B cell (primary cell): ENCODE measurements around the gene CYB5D1. TPM values are rescaled to one million over a fixed set of nuclear protein-coding genes. Genes with fewer than 3 reads are reported as not detected.

Experiments
- ATAC-seq: fragments of 200-7000 bp; cut with Tn5 transposase; one replicate; pipeline ENCODE4 v1.10.0; 2021; ENCODE audit warnings: low read depth, mild to moderate bottlenecking, moderate number of reproducible peaks, moderate library complexity
- CTCF ChIA-PET: fragments of 350-600 bp; sonication (Branson Sonifier 250); formaldehyde crosslinking; loops from one replicate; lab custom pipeline; 2021; ENCODE audit warnings: antibody characterized with exemption, inconsistent platforms; lab: Charles Lee
- POLR2A ChIA-PET: fragments of 350-600 bp; sonication (Branson Sonifier 250); formaldehyde crosslinking; loops from one replicate; lab custom pipeline; 2021; ENCODE audit warnings: antibody characterized with exemption; lab: Charles Lee
- DNase-seq: peaks from one replicate; pipeline ENCODE4 v3.0.0; 2013
- H2AFZ ChIP-seq: 2 replicates; pipeline ENCODE4 v1.6.1; 2012; ENCODE audit warnings: mild to moderate bottlenecking, low read depth, low read length; ENCODE audit not compliant: insufficient read depth, poor library complexity, severe bottlenecking
- H3K27ac ChIP-seq, 2 donors: 1 replicate in 1 of 2; 2 replicates in 1 of 2; pipeline ENCODE4 v1.5.1; 2012 to 2013; ENCODE audit warnings: low read length in 2 of 2, mild to moderate bottlenecking in 2 of 2, moderate library complexity in 1 of 2
- H3K27me3 ChIP-seq, 4 experiments: fragments of 200-600 bp in 1 of 4; sonication (generic) in 1 of 4; replicated peaks in 1 of 4; 1 replicate in 2 of 4; 2 replicates in 2 of 4; pipeline versions ENCODE4 v1.6.1 to v1.7.0; 2013 to 2016; ENCODE audit warnings: low read length in 3 of 4, mild to moderate bottlenecking in 2 of 4, mixed read lengths in 1 of 4, moderate library complexity in 1 of 4; ENCODE audit not compliant: insufficient read depth in 4 of 4, control insufficient read depth in 3 of 4; ENCODE audit errors: control extremely low read depth in 1 of 4
- H3K36me3 ChIP-seq, 2 experiments: replicated peaks in 1 of 2; 1 replicate in 1 of 2; 2 replicates in 1 of 2; pipeline versions ENCODE4 v1.6.1 to v1.7.1; 2013; ENCODE audit warnings: low read length in 1 of 2; ENCODE audit not compliant: insufficient read depth in 2 of 2, control insufficient read depth in 1 of 2; ENCODE audit errors: control extremely low read depth in 1 of 2, extremely low read depth in 1 of 2
- H3K4me1 ChIP-seq, 2 donors: fragments of 200-600 bp in 1 of 2; sonication (generic) in 1 of 2; 1 replicate in 1 of 2; 2 replicates in 1 of 2; pipeline versions ENCODE4 v1.5.1 to v1.6.1; 2013 to 2017; ENCODE audit warnings: low read length in 2 of 2; ENCODE audit not compliant: control insufficient read depth in 2 of 2, insufficient read depth in 2 of 2
- H3K4me2 ChIP-seq: replicated peaks from 2 replicates; pipeline ENCODE3; 2012; ENCODE audit warnings: mild to moderate bottlenecking, low read depth, low read length; ENCODE audit not compliant: poor library complexity, severe bottlenecking
- H3K4me3 ChIP-seq, 5 experiments: fragments of 200-600 bp in 1 of 5; sonication (generic) in 1 of 5; 1 replicate in 3 of 5; 2 replicates in 2 of 5; pipeline versions ENCODE4 v1.5.1 to v1.7.0; 2011 to 2016; ENCODE audit warnings: low read length in 4 of 5, mild to moderate bottlenecking in 4 of 5, low read depth in 2 of 5, control low read depth in 1 of 5, moderate library complexity in 1 of 5; ENCODE audit not compliant: insufficient read depth in 1 of 5; ENCODE audit errors: control extremely low read depth in 1 of 5, extremely low read depth in 1 of 5
- H3K79me2 ChIP-seq: fragments of 200-600 bp; sonication (generic); one replicate; pipeline ENCODE4 v1.6.0; 2016; ENCODE audit warnings: low read length; ENCODE audit not compliant: control insufficient read depth, insufficient read depth
- H3K9ac ChIP-seq: fragments of 200-600 bp; sonication (generic); 2 replicates; pipeline ENCODE4 v1.6.1; 2017; ENCODE audit warnings: mild to moderate bottlenecking, low read length, moderate library complexity
- H3K9me3 ChIP-seq, 3 donors: one replicate each; pipeline versions ENCODE4 v1.6.1 to v1.7.1; 2013; ENCODE audit warnings: low read length in 2 of 3; ENCODE audit not compliant: control insufficient read depth in 2 of 3, insufficient read depth in 1 of 3; ENCODE audit errors: control extremely low read depth in 1 of 3
- H4K20me1 ChIP-seq: 2 replicates; pipeline ENCODE4 v1.6.0; 2012; ENCODE audit warnings: mild to moderate bottlenecking, low read length; ENCODE audit not compliant: insufficient read depth, control insufficient read depth, poor library complexity, severe bottlenecking
- H3K27ac Mint-ChIP-seq: one replicate; pipeline ENCODE4 v1.8.0; 2021; ENCODE audit warnings: mixed read lengths
- H3K27me3 Mint-ChIP-seq: one replicate; pipeline ENCODE4 v1.8.0; 2021; ENCODE audit warnings: mixed read lengths
- H3K4me1 Mint-ChIP-seq: one replicate; pipeline ENCODE4 v1.8.0; 2021; ENCODE audit warnings: mixed read lengths
- H3K4me3 Mint-ChIP-seq: one replicate; pipeline ENCODE4 v1.8.0; 2021; ENCODE audit warnings: mixed read lengths
- H3K9me3 Mint-ChIP-seq: one replicate; pipeline ENCODE4 v1.8.0; 2022; ENCODE audit warnings: mixed read lengths; ENCODE audit not compliant: insufficient read depth
- EZH2 ChIP-seq: IDR thresholded peaks from 2 replicates; pipeline ENCODE4 v1.6.1; 2012; ENCODE audit warnings: borderline replicate concordance, low read depth, mild to moderate bottlenecking, moderate library complexity, low read length; ENCODE audit not compliant: insufficient read depth, poor library complexity, severe bottlenecking
- WGBS: methylation state at CpG from one replicate; pipeline ENCODE4 v1.1.5; 2013; ENCODE audit warnings: missing lambda C conversion rate; ENCODE audit not compliant: insufficient coverage; 5-methylcytosine and 5-hydroxymethylcytosine counted together
- intact Hi-C: fragments of 100-400 bp; cut with micrococcal nuclease; formaldehyde crosslinking; loops from one replicate; pipeline ENCODE4 v1.10.0; 2022
- polyA plus RNA-seq: library from polyadenylated mRNA; depleted of rRNA; stranded (reverse); fragments of >200 nt; gene quantifications from 2 replicates; pipeline ENCODE4 v1.2.3, GENCODE V29; 2012
- total RNA-seq, 2 donors: library from RNA; stranded (reverse); fragments of 120-200 nt in 1 of 2; gene quantifications; 1 replicate in 1 of 2; 2 replicates in 1 of 2; pipeline versions ENCODE4 v1.2.3 to v1.2.4, GENCODE V29; 2013 to 2022
- TF ChIP-seq, protein P1 (sequence below): fragments of 200-600 bp; IDR thresholded peaks from one replicate; pipeline ENCODE4 v1.8.0; 2022; ENCODE audit warnings: antibody characterized with exemption, mild to moderate bottlenecking

CYB5D1 gene
- total and polyA plus RNA-seq, 2 donors (not counting 1 experiment from before 2014, with no cell fraction given): 6.3 to 10.2 TPM

DNA sequence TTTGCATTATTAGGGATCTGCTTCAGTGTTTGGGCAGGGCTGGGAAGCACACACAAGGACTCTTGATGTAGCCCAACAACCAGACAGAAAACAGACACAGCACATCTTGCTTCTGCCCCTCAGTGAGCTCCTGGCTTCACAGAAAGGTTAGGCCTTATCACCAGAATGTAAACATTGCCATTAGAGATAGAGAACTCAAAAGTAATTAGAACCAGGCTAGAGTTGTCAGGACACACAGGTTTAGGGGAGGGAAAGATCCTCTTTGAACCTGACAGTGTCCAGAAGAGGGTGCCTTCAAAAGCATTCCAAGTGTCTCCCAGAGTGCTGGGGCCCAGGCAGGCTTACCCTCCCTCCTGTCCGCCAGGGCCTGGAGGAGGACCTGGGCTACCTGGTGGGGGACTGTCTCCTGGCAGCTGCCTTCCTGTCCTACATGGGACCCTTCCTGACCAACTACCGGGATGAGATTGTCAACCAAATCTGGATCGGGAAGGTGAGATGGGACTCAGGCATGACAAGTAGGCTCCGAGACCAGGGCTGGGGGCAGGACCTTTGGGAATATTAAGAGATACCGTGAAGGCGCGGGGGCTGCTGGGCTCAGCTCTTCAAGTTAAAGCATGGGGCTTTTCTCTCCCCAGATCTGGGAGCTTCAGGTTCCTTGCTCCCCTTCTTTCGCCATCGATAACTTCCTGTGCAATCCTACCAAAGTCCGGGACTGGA, 40.7 kb upstream of the CYB5D1 start:
- H3K27me3 Mint-ChIP-seq: peaks cover 9% of the 10 kb centered on the region
- Histone ChIP-seq H3K27ac (no peak overlapping the region), H3K4me2 (no peak overlapping the region), H3K4me3 (no peak overlapping the region), H3K9ac (no peak overlapping the region), H3K4me1 (no peaks in the 10 kb centered on the region), H3K27me3 (no peaks in the 10 kb centered on the region), H3K36me3 (no peaks in the 10 kb centered on the region), H2AFZ (no peak overlapping the region), H4K20me1 (no peaks in the 10 kb centered on the region), H3K9me3 (no peaks in the 10 kb centered on the region), H3K79me2 (no peaks in the 10 kb centered on the region)
- H3K4me3 Mint-ChIP-seq: no peak overlapping the region
- intact Hi-C loops: no loop called here
- ChIA-PET CTCF (interaction anchor here (0.6 to 2.2 kb wide), 2 partner anchors 74 to 271 kb away, joined by 3 to 6 read pairs; no protein-coding TSS in a partner anchor), POLR2A (no interaction called here)
- H3K4me1 Mint-ChIP-seq: no peaks in the 10 kb centered on the region
- 93% methylated on average over 10 of the region's 10 CpGs for WGBS
- TF ChIP-seq EZH2: no peak
- TF ChIP-seq, protein P1, sequence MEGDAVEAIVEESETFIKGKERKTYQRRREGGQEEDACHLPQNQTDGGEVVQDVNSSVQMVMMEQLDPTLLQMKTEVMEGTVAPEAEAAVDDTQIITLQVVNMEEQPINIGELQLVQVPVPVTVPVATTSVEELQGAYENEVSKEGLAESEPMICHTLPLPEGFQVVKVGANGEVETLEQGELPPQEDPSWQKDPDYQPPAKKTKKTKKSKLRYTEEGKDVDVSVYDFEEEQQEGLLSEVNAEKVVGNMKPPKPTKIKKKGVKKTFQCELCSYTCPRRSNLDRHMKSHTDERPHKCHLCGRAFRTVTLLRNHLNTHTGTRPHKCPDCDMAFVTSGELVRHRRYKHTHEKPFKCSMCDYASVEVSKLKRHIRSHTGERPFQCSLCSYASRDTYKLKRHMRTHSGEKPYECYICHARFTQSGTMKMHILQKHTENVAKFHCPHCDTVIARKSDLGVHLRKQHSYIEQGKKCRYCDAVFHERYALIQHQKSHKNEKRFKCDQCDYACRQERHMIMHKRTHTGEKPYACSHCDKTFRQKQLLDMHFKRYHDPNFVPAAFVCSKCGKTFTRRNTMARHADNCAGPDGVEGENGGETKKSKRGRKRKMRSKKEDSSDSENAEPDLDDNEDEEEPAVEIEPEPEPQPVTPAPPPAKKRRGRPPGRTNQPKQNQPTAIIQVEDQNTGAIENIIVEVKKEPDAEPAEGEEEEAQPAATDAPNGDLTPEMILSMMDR: no peak
- DNase-seq (no peak), ATAC-seq (no peak)
- no peak overlapping the region for H3K27ac Mint-ChIP-seq
- H3K9me3 Mint-ChIP-seq: no peaks in the 10 kb centered on the region

DNA sequence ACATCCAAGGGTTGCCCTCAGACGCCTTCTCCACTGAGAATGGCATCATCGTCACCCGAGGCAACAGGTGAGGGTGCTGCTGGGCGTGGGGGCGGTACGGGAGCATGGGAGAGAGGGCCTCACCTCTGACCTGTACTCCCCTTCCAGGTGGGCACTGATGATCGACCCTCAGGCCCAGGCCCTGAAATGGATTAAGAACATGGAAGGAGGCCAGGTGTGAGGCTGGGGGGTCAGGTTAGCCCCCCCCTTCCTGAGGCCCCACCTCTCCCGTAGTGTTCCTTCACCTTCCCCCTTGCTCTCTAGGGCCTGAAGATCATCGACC, 40.2 kb upstream of the CYB5D1 start:
- Histone ChIP-seq H4K20me1 (no peaks in the 10 kb centered on the region), H3K27ac (no peak overlapping the region), H3K9ac (no peak overlapping the region), H3K27me3 (no peaks in the 10 kb centered on the region), H2AFZ (no peak overlapping the region), H3K9me3 (no peaks in the 10 kb centered on the region), H3K4me2 (no peak overlapping the region), H3K79me2 (no peaks in the 10 kb centered on the region), H3K4me1 (no peaks in the 10 kb centered on the region), H3K36me3 (no peaks in the 10 kb centered on the region), H3K4me3 (no peak overlapping the region)
- POLR2A ChIA-PET: no interaction called here
- no peaks in the 10 kb centered on the region for H3K4me1 Mint-ChIP-seq
- H3K27ac Mint-ChIP-seq: no peak overlapping the region
- CTCF ChIA-PET: interaction anchor here (0.6 to 2.4 kb wide), 3 partner anchors 81 to 271 kb away, joined by 3 to 14 read pairs (median 3); no protein-coding TSS in a partner anchor
- peaks cover 8% of the 10 kb centered on the region for H3K27me3 Mint-ChIP-seq
- H3K9me3 Mint-ChIP-seq: no peaks in the 10 kb centered on the region
- intact Hi-C loops: no loop called here
- DNase-seq (no peak), ATAC-seq (no peak)
- WGBS: 84% methylated on average over 5 of the region's 9 CpGs
- TF ChIP-seq, protein P1: no peak
- TF ChIP-seq EZH2: no peak
- no peak overlapping the region for H3K4me3 Mint-ChIP-seq
